Pancreas (tissue), 10 donors: ENCODE measurements around the gene KIF5C. TPM values are rescaled to one million over a fixed set of nuclear protein-coding genes. Genes with fewer than 3 reads are reported as not detected.

Experiments used
- ATAC-seq, 4 donors: fragments of 200-7000 bp; cut with Tn5 transposase; one replicate each; pipeline versions ENCODE4 v1.8.0 to v1.9.1; 2020; ENCODE audit warnings: mild to moderate bottlenecking in 4 of 4, moderate library complexity in 4 of 4
- DNase-seq, 6 donors: peaks; one replicate each; pipeline ENCODE4 v3.0.0-alpha.2; 2020
- FAIRE-seq: peaks from 2 replicates; lab custom pipeline; 2012; peaks lifted over from hg19 to GRCh38; lab: Jason Lieb, UNC
- H3K27ac ChIP-seq, 4 donors: fragments of 200-600 bp; sonication (generic); 1 replicate in 3 of 4; 2 replicates in 1 of 4; pipeline versions ENCODE4 v1.5.0 to v1.8.0; 2020
- H3K27me3 ChIP-seq, 4 donors: fragments of 200-600 bp; one replicate each; pipeline ENCODE4 v1.8.0; 2021
- H3K36me3 ChIP-seq, 3 donors: fragments of 200-600 bp; sonication (generic) in 1 of 3; one replicate each; pipeline versions ENCODE4 v1.5.0 to v1.8.0; 2020 to 2021
- H3K4me1 ChIP-seq, 3 donors: fragments of 200-600 bp; one replicate each; pipeline ENCODE4 v1.8.0; 2021
- H3K4me3 ChIP-seq, 4 donors: fragments of 200-600 bp; sonication (generic) in 2 of 4; one replicate each; pipeline versions ENCODE4 v1.5.0 to v1.8.0; 2020 to 2021
- H3K9me3 ChIP-seq, 4 donors: fragments of 200-600 bp; one replicate each; pipeline ENCODE4 v1.8.0; 2021
- WGBS, 2 donors: extraction: QIAGEN DNeasy Blood & Tissue Kit; methylation state at CpG; one replicate each; pipeline ENCODE4 v1.1.7; 2013; 5-methylcytosine and 5-hydroxymethylcytosine counted together
- intact Hi-C, 3 donors: fragments of 100-400 bp; cut with DNase I; formaldehyde crosslinking; loops; one replicate each; pipeline versions ENCODE4 v1.11.1 to v1.14.2; 2022
- polyA plus RNA-seq, 2 donors: library from polyadenylated mRNA; stranded (reverse); fragments of 200-250 nt; gene quantifications; one replicate each; pipeline ENCODE4 v1.2.3, GENCODE V29; 2013
- total RNA-seq, 6 donors: library from RNA; stranded (reverse); fragmentation: NEBNext Ultra II Directional in 4 of 6; extraction: Animal tissue kit (Norgen Biotek cat#: 25700) in 4 of 6; gene quantifications; one replicate each; pipeline versions ENCODE4 v1.2.1 to v1.2.4, GENCODE V29; 2021 to 2023
- TF ChIP-seq, protein P1 (sequence below), 4 donors: fragments of 200-600 bp; sonication (generic) in 3 of 4; IDR thresholded peaks; one replicate each; pipeline versions ENCODE4 v1.5.0 to v1.8.0; 2021; ENCODE audit warnings: antibody characterized with exemption in 4 of 4
- donor health status: healthy with polysubstance abuse.
- donor health status: DM: no; HTN: no; CAD: no; lungs with moderate emphysema.
- donor health status: DM: no; HTN: no; CAD: no.
- donor health status: control.
- donor health status: control.
- donor health status: Bipolar disorder and iron deficiency.
- donor health status: DM: yes; HTN: yes; CAD: no.
- donor health status: DM: no; HTN: no; CAD: no.
- donor health status: DM: no; HTN: no; CAD: no.
- donor health status: DM: yes; HTN: yes; CAD: no.

Gene KIF5C
- total and polyA plus RNA-seq, 8 donors, result 0.88 to 10.2 (median 2.8) TPM

DNA sequence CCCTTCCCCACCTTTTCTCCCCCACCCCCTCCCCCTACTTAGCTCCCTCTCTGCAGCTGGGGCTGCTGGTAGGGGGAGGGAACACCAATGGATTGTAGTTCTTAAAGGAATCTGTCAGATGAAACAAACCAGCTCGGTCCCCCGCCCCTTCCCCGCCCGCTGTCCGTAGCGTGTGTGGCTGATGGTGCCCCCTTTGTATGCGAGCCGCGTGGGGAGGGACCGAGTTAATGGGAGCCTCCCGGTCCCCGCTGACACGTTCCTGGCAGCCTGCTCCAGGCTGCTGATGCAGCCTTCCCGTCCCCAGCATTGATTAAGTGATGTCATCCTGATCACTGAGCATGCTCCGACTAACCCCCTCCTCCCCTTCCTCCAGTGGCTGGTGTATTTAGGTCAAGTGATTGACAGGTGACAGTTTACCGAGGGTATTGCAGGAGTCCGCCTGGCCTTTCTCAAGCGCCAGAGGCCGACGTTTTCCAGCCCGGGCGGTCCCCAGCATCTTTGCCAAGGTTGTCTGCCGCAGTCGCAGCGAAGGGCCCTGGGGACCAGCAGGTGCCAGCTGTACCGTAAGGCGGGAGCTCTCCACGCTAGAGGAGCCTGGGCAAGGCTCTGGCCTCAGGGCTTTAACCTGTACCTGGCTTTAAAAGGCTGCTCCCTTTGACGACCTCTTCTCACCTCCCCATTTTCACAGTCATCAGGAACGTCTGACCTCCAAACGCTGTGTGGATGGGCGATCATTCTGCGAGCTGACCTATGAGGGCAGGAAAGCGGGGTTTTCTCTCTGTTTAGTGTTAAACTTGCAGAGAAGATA, 1.8 kb downstream of the KIF5C start:
- intact Hi-C loops, result no loop called here
- FAIRE-seq (no peak), ATAC-seq (peak; percentile 53 to 73 (median 56)), DNase-seq (peak; percentile 22 to 72 (median 48))
- TF ChIP-seq, protein P1, sequence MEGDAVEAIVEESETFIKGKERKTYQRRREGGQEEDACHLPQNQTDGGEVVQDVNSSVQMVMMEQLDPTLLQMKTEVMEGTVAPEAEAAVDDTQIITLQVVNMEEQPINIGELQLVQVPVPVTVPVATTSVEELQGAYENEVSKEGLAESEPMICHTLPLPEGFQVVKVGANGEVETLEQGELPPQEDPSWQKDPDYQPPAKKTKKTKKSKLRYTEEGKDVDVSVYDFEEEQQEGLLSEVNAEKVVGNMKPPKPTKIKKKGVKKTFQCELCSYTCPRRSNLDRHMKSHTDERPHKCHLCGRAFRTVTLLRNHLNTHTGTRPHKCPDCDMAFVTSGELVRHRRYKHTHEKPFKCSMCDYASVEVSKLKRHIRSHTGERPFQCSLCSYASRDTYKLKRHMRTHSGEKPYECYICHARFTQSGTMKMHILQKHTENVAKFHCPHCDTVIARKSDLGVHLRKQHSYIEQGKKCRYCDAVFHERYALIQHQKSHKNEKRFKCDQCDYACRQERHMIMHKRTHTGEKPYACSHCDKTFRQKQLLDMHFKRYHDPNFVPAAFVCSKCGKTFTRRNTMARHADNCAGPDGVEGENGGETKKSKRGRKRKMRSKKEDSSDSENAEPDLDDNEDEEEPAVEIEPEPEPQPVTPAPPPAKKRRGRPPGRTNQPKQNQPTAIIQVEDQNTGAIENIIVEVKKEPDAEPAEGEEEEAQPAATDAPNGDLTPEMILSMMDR (IDR thresholded peaks at IDR 0.05), result no peak
- Histone ChIP-seq H3K9me3 (no peaks in the 10 kb centered on the region), H3K4me3 (peak overlapping the region in 1 of 4 donors; percentile 58), H3K4me1 (peaks cover 7 to 14% (median 12%) of the 10 kb centered on the region in 3 donors), H3K36me3 (no peaks in the 10 kb centered on the region), H3K27me3 (peaks cover 0 to 9% (median 0%) of the 10 kb centered on the region in 4 donors), H3K27ac (no peak overlapping the region)
- WGBS, 2 donors, result 8% methylated on average over 34 of the region's 34 CpGs

DNA sequence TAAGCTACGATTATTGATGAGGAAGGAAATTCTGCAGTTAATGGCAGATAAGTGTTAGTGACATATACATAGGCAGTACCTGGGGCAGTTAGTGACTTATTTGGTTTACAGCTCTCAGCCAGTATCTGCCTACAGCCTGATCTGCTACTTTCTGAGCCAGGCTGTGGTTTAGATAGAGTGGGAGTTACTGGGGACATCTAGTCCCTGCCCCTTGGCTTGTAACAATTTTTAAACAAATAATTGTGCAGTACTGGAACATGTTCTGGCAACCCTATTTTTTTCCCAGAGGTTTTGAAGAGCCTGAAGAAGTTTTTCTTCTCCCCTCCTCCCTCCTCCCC, 2.3 kb downstream of the KIF5C start:
- H3K36me3 ChIP-seq, result no peaks in the 10 kb centered on the region
- H3K4me3 ChIP-seq, result no peak overlapping the region
- H3K9me3 ChIP-seq, result no peaks in the 10 kb centered on the region
- FAIRE-seq (no peak), ATAC-seq (no peak), DNase-seq (no peak)
- H3K27me3 ChIP-seq, result peaks cover 0 to 9% (median 0%) of the 10 kb centered on the region in 4 donors
- no peak overlapping the region for H3K27ac ChIP-seq
- TF ChIP-seq, protein P1 (IDR thresholded peaks at IDR 0.05), result no peak
- 0 to 19% methylated on average over 1 of the region's 1 CpG for WGBS, 2 donors
- intact Hi-C loops, result no loop called here
- peaks cover 7 to 14% (median 12%) of the 10 kb centered on the region in 3 donors for H3K4me1 ChIP-seq

DNA sequence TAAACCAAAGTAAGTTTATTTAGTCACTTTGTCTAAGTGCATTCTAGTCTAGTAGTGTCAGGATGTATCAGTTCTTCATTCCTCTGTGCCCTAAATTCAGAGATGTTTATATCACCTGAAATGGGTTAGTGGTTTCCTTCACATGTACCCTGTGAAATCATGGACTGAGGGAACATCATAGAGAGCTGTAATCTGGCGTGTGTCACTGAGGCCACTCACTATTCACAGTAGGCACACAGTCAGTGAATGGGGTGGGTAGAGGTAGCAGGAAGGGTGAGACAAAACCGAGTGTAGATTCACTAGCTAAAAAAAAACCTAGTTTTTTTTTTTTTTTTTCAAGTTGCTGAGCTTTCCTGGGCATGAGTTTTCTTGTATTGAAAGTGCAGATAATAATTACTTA, 5.6 kb downstream of the KIF5C start:
- intact Hi-C loops, result no loop called here
- TF ChIP-seq, protein P1 (IDR thresholded peaks at IDR 0.05), result no peak
- ATAC-seq (no peak), FAIRE-seq (no peak), DNase-seq (no peak)
- no peak overlapping the region for H3K27ac ChIP-seq
- H3K4me1 ChIP-seq, result peaks cover 7% of the 10 kb centered on the region in 3 donors
- 56 to 63% methylated on average over 2 of the region's 2 CpGs for WGBS, 2 donors
- no peaks in the 10 kb centered on the region for H3K9me3 ChIP-seq
- no peaks in the 10 kb centered on the region for H3K36me3 ChIP-seq
- no peak overlapping the region for H3K4me3 ChIP-seq
- H3K27me3 ChIP-seq, result peaks cover 0 to 5% (median 0%) of the 10 kb centered on the region in 4 donors

DNA sequence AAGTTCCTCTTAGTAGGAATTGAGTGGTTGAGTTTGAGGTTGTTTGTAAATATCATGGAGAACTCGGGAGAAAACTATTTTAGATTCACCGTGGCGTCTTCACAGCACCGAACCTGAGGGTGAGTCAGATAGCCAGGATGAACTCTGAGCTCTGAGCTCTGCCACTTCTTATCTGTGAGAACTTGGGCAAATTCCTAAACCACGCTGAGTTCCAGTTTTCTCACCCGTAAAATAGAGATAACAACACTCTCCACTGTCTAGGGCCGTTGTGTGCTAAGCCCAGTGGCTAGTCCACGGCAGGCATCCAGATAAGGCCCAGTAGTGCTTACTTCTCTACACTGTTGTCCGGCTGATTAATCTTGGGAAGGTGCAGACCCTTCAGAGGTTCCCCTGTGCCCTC, 7.0 kb downstream of the KIF5C start:
- H3K4me1 ChIP-seq, result no peaks in the 10 kb centered on the region
- WGBS, 2 donors, result 55 to 57% methylated on average over 9 of the region's 9 CpGs
- DNase-seq (no peak), FAIRE-seq (no peak), ATAC-seq (no peak)
- H3K4me3 ChIP-seq, result no peak overlapping the region
- H3K9me3 ChIP-seq, result no peaks in the 10 kb centered on the region
- H3K27ac ChIP-seq, result no peak overlapping the region
- H3K36me3 ChIP-seq, result no peaks in the 10 kb centered on the region
- intact Hi-C loops, result no loop called here
- H3K27me3 ChIP-seq, result no peaks in the 10 kb centered on the region
- TF ChIP-seq, protein P1 (IDR thresholded peaks at IDR 0.05), result no peak

DNA sequence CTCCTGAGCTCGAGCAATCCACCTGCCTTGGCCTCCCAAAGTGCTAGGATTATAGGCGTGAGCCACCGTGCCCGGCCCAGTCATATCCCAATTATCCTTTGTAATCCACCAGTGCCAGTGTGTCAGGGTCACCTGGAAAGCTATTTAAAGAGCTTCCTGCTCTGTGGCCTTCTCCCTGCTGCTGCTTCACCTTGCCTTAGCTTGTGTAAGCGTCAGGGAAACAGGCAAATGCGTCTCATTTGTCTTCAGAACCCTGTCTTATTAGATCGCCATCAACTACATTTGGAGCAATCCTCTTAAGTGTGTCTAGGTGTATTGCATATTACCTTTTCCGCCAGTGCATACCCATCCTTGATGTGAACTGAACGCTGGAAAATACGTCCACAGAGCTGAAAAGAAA, 10.2 kb downstream of the KIF5C start:
- DNase-seq (no peak), FAIRE-seq (no peak), ATAC-seq (peak in 2 of 4 donors; percentile 34 to 41)
- Histone ChIP-seq H3K9me3 (no peaks in the 10 kb centered on the region), H3K4me1 (peaks cover 0 to 8% (median 0%) of the 10 kb centered on the region in 3 donors), H3K4me3 (no peak overlapping the region), H3K27ac (no peak overlapping the region), H3K27me3 (no peaks in the 10 kb centered on the region), H3K36me3 (no peaks in the 10 kb centered on the region)
- TF ChIP-seq, protein P1 (IDR thresholded peaks at IDR 0.05), result no peak
- intact Hi-C loops, result no loop called here
- 81% methylated on average over 10 of the region's 10 CpGs for WGBS, 2 donors
